Measurements from ENCODE around the gene RMI1.

Gene RMI1

GRCh38 chr9:83969602-83970001 is 11.0 kb upstream of the RMI1 start:
- no peak for DNase-seq (ENCODE audit: low spot score)

DNA sequence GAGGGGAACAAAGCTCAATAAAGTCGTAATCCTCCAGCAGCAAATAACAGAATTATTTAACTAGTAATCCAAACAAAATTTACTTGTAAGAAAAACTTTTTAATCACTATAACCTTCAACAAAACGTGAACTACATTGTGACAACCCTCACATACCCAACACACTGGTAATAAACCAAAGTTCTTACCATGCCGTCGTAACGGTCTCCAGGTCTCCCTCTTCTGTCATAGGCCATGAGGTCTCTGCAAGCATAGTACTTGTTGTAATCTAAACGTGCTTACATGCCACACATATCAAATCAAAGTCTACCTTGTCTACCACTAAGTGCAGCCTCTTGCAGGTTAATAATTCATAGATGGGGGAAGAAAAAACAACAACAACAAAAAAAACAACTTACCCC is 9.1 kb upstream of the RMI1 start:
- DNase-seq (ENCODE audit: low spot score) = no peak

DNA sequence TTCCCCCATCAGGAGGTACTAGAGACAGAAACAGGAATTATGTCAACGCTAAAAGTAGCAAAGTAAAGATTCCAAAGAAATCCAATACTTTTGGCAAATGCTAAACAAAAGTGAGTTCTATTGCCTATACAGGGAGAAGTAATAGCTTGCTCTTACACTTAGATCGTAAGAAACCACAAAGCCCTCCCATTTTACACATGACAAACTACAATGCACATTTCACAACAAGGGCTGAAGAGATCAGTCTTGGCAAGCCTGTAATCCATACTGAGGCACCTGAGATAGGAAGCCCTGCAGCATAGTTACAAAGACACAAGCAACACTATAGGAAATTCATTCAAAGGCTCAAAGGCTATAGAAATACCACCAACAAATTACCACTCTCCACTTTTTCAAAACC is 8.3 kb upstream of the RMI1 start:
- DNase-seq (ENCODE audit: low spot score) = no peak

DNA sequence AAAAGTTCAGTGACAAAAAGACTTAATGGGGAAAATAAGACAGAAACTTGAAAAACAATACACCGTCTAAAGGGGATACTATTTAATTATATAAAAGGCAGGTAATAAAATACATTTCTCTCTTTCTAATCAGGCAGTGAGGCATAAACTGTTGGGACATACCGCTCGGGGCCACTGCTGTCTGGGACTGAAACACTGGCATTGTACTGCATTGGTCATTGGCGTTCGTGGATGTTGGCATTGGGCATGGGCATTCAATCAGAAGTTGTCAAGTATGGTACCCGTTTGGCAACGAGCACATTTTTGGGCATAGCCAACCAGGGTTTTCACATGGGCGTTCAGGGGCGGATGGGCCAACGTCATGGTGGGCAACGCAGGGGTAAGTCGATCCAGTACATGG is 5.3 kb upstream of the RMI1 start:
- DNase-seq (ENCODE audit: low spot score) = no peak

- DNase-seq (ENCODE audit: low spot score) = no peak
Observed at GRCh38 chr9:83976372-83976771, 4.2 kb upstream of the RMI1 start.

DNA sequence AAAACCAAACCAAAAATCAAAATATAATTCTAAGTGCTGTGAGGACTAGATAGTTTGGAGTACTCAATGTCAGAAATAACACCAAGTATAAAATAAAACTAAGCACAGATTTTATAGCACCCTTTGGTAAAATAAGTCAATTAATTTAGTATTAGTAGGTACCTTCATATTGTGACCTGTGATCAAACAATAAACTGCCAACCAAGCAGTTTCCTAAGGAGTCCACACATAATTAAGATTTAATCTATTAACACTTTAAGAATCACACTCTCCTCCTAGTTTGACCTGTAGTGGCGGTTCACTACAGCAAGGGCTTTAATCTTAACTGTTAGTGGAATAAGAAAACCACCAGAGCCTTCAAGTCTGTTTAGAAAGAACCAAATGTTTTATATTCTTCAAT is 3.4 kb upstream of the RMI1 start:
- no peak for DNase-seq (ENCODE audit: low spot score)

DNA sequence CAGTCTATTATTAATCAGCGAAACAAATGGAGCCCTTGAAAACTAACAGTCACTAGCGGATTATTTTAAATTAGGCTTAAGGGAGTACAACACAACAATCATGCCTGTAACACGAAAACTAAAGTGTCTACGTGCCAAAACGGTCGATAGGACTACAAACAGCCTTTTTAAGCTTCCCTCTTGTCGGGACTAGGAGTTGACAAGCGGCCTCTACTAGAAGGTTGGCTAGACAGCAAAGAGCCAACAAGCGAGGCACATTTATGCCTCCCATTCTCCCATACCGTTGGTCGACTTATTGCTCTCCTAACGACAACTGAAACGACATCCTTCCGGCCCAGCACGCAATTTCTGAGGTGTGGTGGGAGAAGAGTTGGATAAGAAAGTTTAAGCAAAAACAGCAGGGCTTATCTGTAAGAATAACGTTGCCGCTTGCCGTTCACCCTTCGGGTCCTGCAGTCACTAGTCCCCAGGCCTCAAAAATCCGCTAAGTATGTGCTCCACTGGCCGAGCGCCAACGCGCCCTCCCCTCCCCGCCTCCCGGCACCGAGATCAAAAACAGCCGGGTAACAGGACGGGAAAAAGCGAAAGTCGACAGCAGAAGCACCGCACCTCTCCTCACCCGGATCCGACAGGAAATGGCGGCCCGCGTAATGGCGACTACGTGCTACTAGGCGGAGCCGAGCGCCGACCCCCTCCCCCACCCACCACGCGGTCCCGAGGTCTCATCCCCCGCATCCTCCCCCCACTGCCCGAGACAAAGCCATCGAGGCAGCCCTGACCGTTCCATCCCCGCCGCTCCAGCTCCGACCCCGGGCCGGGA is 1.4 kb upstream of the RMI1 start:
- DNase-seq (ENCODE audit: low spot score) = peak; percentile 89

DNA sequence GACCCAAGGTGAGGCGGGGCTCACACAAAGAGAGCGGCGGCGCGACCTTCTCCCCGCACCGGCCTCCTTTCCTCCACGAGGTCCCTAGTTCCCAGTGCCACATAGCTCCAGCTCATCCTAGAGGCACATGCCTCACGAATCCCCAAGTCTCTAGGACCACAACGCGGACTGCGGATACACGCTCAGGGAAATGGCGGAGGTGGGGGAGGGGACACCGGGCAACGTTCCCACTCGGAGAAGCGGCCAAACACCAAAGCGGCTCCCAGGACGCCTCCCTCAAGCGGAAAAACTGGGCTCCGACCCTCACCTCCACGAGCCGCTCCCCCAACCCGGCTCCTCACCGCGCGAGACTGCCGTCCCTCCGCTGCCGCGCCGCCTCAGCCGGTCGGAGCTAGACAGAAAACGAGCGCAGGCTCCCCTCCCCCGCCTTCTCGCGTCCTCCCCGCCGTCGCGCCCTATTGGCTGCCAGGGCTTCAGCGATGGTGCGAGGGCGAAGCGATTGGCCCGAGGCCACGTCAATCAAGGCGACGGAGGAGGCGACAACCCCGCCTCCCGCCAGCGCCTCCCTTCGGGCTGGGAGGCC is 702 bp upstream of the RMI1 start, which contains the start of gene HNRNPK:
TSS of gene HNRNPK (minus strand) at position 404 of the 583 bp plus-strand sequence. CDS start 1,963 bp downstream, outside the sequence.
- peak; percentile 99 for DNase-seq (ENCODE audit: low spot score)

DNA sequence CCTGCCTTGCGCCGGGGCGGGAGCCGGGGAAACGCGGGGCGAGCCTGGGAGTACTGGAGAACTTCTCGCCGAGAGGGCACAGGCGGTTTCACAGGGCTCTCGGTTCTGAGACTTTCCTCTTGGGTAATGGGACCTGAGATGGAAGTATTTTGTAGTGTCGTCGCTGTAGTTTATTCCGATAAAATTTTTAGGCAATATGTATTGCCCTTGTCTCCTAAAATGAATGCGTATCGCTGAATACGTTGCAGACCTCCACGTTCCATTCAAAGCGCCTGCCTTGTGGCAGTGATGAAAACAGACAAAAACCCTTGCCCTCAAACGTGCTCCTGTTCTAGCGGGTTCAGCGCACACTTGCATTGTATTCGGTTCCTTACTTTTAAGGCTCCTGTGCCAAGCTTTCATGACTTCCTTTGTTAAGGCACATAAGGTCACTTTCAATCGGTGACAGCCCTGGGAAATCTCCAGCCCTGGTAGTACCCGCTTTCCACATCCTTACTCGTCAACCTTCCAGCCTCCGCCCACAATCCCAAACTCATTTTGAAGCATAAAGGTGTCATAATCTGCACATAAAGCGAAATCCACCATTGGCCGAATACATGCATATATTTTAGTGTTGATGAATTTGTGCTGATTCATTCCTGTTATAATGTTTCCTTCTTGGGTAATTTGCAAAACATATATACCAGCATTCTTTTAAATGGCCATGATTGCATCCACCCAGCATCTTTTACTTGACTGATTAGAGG is 694 bp downstream of the RMI1 start:
- no peak for DNase-seq (ENCODE audit: low spot score)

GRCh38 chr9:83986195-83986594 is 5.6 kb downstream of the RMI1 start:
- DNase-seq (ENCODE audit: low spot score) = no peak

- no peak for DNase-seq (ENCODE audit: low spot score)
Observed at GRCh38 chr9:83986765-83987401, 6.3 kb downstream of the RMI1 start.

GRCh38 chr9:83987402-83987791 is 6.8 kb downstream of the RMI1 start:
- no peak for DNase-seq (ENCODE audit: low spot score)

GRCh38 chr9:83988411-83988810 is 7.8 kb downstream of the RMI1 start:
- DNase-seq (ENCODE audit: low spot score) = no peak

DNA sequence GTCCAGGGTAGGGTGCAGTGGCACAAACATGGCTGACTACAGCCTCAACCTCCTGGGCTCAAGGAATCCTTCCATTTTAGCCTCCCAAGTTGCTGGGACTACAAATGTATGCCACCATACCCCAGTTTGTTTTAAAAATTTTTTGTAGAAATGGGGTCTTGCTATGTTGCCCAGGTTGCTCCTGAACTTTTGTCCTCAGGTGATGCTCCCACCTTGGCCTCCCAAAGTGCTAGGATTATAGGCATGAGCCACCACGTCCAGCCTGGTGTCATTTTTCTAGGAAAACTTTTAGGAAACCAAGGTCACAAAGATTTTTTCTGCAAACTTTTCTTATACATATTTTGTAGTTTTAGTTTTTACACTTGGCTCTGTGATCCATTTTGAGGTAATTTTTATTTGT is 10.8 kb downstream of the RMI1 start:
- no peak for DNase-seq (ENCODE audit: low spot score)

- DNase-seq (ENCODE audit: low spot score) = no peak
Observed at GRCh38 chr9:83992407-83992806, 11.8 kb downstream of the RMI1 start.

DNA sequence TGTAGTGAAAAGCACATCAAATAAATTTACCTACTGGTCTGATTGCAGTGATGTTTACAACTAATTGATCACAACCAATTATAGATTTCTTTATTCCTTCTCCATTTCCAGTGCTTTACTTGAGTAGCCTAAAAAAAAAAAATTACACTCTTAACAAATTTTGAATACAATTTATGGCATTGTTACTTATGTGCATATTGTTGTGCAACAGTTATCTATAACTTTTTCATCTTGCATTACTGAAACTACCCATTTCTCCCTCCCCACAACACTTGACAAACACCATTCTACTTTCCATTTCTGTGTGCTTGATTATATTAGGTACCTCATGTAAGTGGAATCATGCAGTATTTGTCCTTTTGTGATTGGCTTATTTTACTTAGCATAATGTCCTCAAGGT is 12.3 kb downstream of the RMI1 start:
- no peak for DNase-seq (ENCODE audit: low spot score)

DNA sequence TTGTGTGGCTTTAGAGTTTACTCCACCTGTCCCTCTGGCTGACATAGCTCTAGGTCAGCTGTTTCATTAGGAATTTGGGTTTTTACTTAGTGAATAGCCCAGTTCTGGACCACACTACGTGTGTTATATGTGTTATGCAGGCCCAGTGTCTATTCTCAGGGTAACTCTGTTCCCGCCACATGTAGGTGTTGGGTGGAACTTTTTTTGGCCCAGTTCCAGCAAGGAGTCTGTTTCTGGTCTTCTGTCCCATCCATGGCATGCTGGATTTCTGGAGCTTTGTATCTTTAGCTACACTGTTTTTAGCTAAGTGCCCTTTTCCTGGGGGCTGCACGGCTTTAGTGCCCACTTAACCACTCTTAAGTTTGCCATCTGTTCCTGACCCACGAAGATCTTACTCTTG is 15.5 kb downstream of the RMI1 start:
- DNase-seq (ENCODE audit: low spot score) = no peak

DNA sequence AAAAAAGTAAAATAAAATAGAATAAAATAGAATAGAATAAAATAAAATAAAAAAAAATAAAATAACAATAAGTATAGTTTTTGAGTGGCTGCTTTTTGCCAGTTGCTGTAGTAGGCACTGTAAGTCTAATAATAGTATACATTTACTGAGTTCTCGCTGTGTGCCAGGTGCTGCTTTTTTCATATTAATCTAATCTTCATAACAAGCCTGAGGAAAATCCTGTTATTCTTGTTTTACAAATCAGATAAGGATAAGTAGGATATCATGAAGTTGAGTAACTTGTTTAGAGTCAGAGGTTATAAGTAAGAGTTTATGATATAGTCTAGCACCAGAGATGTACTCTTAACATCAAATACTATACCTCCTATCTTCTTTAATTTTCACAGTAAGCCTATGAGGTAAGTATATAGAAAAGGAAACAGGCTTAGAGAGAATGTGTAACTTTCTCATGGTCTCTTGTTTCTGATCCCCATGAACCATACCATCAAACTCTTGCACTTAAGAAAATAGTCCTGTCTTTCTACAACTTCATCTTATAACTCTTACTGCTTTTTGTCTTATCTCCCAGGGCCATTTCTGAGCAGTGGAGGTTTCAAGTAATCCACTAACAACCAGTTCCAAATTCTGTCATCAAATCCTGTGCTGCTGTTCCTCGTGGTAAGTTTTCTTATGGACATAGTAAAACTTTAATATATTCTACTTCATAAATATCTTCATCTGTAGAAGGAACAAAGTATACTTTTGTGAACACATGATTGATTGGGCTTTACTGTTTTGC is 18.7 kb downstream of the RMI1 start:
- DNase-seq (ENCODE audit: low spot score) = no peak

- DNase-seq (ENCODE audit: low spot score) = no peak
Observed at GRCh38 chr9:84000186-84000585, 19.6 kb downstream of the RMI1 start.

DNA sequence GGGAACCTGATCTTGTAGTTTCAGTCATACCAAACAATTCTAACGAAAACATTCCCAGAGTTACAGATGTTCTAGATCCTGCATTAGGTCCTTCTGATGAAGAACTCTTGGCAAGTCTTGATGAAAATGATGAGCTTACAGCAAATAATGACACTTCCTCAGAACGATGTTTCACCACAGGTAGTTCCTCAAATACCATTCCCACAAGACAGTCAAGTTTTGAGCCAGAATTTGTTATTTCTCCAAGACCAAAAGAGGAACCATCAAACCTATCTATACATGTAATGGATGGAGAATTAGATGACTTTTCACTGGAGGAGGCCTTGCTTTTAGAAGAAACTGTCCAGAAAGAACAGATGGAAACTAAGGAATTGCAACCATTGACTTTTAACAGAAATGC is 21.0 kb downstream of the RMI1 start:
- no peak for DNase-seq (ENCODE audit: low spot score)

DNA sequence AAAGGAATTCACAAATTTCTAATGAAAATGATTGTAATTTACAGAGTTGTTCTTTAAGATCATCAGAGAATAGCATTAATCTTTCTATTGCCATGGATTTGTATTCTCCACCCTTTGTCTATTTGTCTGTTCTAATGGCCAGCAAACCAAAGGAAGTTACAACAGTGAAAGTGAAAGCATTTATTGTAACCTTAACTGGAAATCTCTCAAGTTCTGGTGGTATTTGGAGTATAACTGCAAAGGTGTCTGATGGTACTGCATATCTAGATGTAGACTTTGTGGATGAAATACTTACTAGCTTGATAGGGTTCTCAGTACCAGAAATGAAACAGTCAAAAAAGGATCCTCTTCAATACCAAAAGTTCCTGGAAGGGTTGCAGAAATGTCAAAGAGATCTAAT is 21.7 kb downstream of the RMI1 start:
- no peak for DNase-seq (ENCODE audit: low spot score)

- DNase-seq (ENCODE audit: low spot score) = no peak
Observed at GRCh38 chr9:84003246-84003645, 22.6 kb downstream of the RMI1 start.
